Activated B cell treated with CpG ODN at 0.5 μM for 24 hours (primary cell): ENCODE results near the gene ALDH6A1. TPM values are rescaled to one million over a fixed set of nuclear protein-coding genes. Genes with fewer than 3 reads are reported as not detected.
A peak's percentile ranks its signal among the peaks of the same experiment; 100 is the strongest.

Source experiments
- ATAC-seq: fragments of 200-7000 bp; cut with Tn5 transposase; one replicate; pipeline ENCODE4 v1.10.0; 2021; ENCODE audit warnings: low read depth, mild to moderate bottlenecking, moderate library complexity
- CTCF ChIA-PET: fragments of 350-600 bp; sonication (Branson Sonifier 250); formaldehyde crosslinking; loops from one replicate; lab custom pipeline; 2021; ENCODE audit warnings: antibody characterized with exemption; lab: Charles Lee
- POLR2A ChIA-PET: fragments of 350-600 bp; sonication (Branson Sonifier 250); formaldehyde crosslinking; loops from one replicate; lab custom pipeline; 2021; ENCODE audit warnings: antibody characterized with exemption; lab: Charles Lee
- DNase-seq: peaks from one replicate; pipeline ENCODE4 v3.0.0; 2022
- H3K27ac Mint-ChIP-seq: one replicate; pipeline ENCODE4 v1.8.0; 2020; ENCODE audit warnings: mixed read lengths
- H3K27me3 Mint-ChIP-seq: one replicate; pipeline ENCODE4 v1.8.0; 2021; ENCODE audit warnings: mixed read lengths
- H3K36me3 Mint-ChIP-seq: one replicate; pipeline ENCODE4 v1.8.0; 2021; ENCODE audit warnings: low read depth, mixed read lengths
- H3K4me1 Mint-ChIP-seq: one replicate; pipeline ENCODE4 v1.8.0; 2021; ENCODE audit warnings: mixed read lengths
- H3K4me3 Mint-ChIP-seq: one replicate; pipeline ENCODE4 v1.8.0; 2020; ENCODE audit warnings: mild to moderate bottlenecking, mixed read lengths
- H3K9me3 Mint-ChIP-seq: one replicate; pipeline ENCODE4 v1.8.0; 2020; ENCODE audit warnings: mixed read lengths
- CTCF ChIP-seq: fragments of 200-600 bp; IDR thresholded peaks from one replicate; pipeline ENCODE4 v1.8.0; 2022; ENCODE audit warnings: antibody characterized with exemption, mild to moderate bottlenecking
- intact Hi-C: fragments of 100-400 bp; cut with micrococcal nuclease; formaldehyde crosslinking; loops from one replicate; pipeline ENCODE4 v1.15.1; 2024
- total RNA-seq: library from RNA; stranded (reverse); gene quantifications from 2 replicates; pipeline ENCODE4 v1.2.3, GENCODE V29; 2022

Gene ALDH6A1
- total RNA-seq, 1 donor from 2014 or later: 11.5 TPM

- DNase-seq: peak; percentile 82
- ChIA-PET POLR2A (interaction anchor here (0.7 to 1.8 kb wide), 4 partner anchors 15 to 295 kb away, joined by 3 to 4 read pairs (median 3); partner anchors contain the start of gene ZNF410), CTCF (no interaction called here)
- H3K4me1 Mint-ChIP-seq: peaks cover 14% of the 10 kb centered on the region
- no peak for TF ChIP-seq CTCF
- H3K36me3 Mint-ChIP-seq: peaks cover 5% of the 10 kb centered on the region
- intact Hi-C loops: loop anchor here (1.0 to 5.0 kb wide), 4 partner anchors 66 to 306 kb away; partner anchors contain the start of genes ALDH6A1, COQ6, FAM161B and LIN52
- H3K4me3 Mint-ChIP-seq: peak within 1 kb of the TSS; percentile 95
- ATAC-seq: peak; percentile 96
- H3K9me3 Mint-ChIP-seq: no peaks in the 10 kb centered on the region
- peak within 1 kb of the TSS; percentile 88 for H3K27ac Mint-ChIP-seq
- H3K27me3 Mint-ChIP-seq: no peaks in the 10 kb centered on the region
Observed at GRCh38 chr14:74018586-74019407, 65.5 kb downstream of the ALDH6A1 start, which contains the start of the genes BBOF1 and ENTPD5. Gene BBOF1, plus strand, starts transcription at chr14:74019349. Its CDS starts 130 bp downstream, at chr14:74019479. Gene ENTPD5, minus strand, starts transcription at chr14:74019288. Its CDS starts 31,186 bp downstream, at chr14:73988102.

- CTCF ChIA-PET: no interaction called here
Observed at GRCh38 chr14:74018174-74018585, 66.1 kb downstream of the ALDH6A1 start.

GRCh38 chr14:74015963-74016362, 68.3 kb downstream of the ALDH6A1 start:
- no peak for ATAC-seq
- Mint-ChIP-seq H3K27me3 (no peaks in the 10 kb centered on the region), H3K4me1 (peaks cover 14% of the 10 kb centered on the region), H3K27ac (no peak overlapping the region), H3K4me3 (no peak overlapping the region), H3K36me3 (peaks cover 16% of the 10 kb centered on the region), H3K9me3 (no peaks in the 10 kb centered on the region)
- CTCF ChIA-PET: no interaction called here
- intact Hi-C loops: loop anchor here (5.0 kb wide), 1 partner anchor 304 kb away; the partner anchor contains the start of gene PNMA1
- POLR2A ChIA-PET: no interaction called here
- no peak for DNase-seq
- no peak for TF ChIP-seq CTCF

More at GRCh38 chr14:74018174-74018585, 66.1 kb downstream of the ALDH6A1 start:
- Mint-ChIP-seq H3K9me3 (no peaks in the 10 kb centered on the region), H3K4me1 (peaks cover 14% of the 10 kb centered on the region), H3K27ac (peak overlapping the region; percentile 88), H3K4me3 (peak overlapping the region; percentile 95), H3K27me3 (no peaks in the 10 kb centered on the region), H3K36me3 (peaks cover 11% of the 10 kb centered on the region)
- POLR2A ChIA-PET: interaction anchor here (0.7 to 1.8 kb wide), 4 partner anchors 14 to 295 kb away, joined by 3 to 4 read pairs (median 3); partner anchors contain the start of gene ZNF410
- intact Hi-C loops: loop anchor here (2.0 to 5.0 kb wide), 2 partner anchors 131 to 306 kb away; partner anchors contain the start of genes PNMA1 and ZNF410
- no peak for ATAC-seq
- TF ChIP-seq CTCF: no peak
- no peak for DNase-seq

- POLR2A ChIA-PET: interaction anchor here (0.7 kb wide), 1 partner anchor 26 kb away, joined by 4 read pairs; no protein-coding TSS in a partner anchor
- no peak overlapping the region for H3K4me3 Mint-ChIP-seq
- no peak overlapping the region for H3K27ac Mint-ChIP-seq
- no peaks in the 10 kb centered on the region for H3K27me3 Mint-ChIP-seq
- H3K4me1 Mint-ChIP-seq: peaks cover 14% of the 10 kb centered on the region
- no peak for DNase-seq
- no peak for TF ChIP-seq CTCF
- peaks cover 16% of the 10 kb centered on the region for H3K36me3 Mint-ChIP-seq
- ATAC-seq: no peak
- H3K9me3 Mint-ChIP-seq: no peaks in the 10 kb centered on the region
- intact Hi-C loops: loop anchor here (5.0 kb wide), 1 partner anchor 303 kb away; the partner anchor contains the start of gene PNMA1
- CTCF ChIA-PET: no interaction called here
Observed at GRCh38 chr14:74015176-74015575, 69.1 kb downstream of the ALDH6A1 start.

GRCh38 chr14:74014299-74014698, 70.0 kb downstream of the ALDH6A1 start:
- Mint-ChIP-seq H3K4me3 (no peak overlapping the region), H3K4me1 (peaks cover 8% of the 10 kb centered on the region), H3K27ac (no peak overlapping the region), H3K27me3 (no peaks in the 10 kb centered on the region), H3K9me3 (no peaks in the 10 kb centered on the region), H3K36me3 (peaks cover 21% of the 10 kb centered on the region)
- no peak for TF ChIP-seq CTCF
- no peak for DNase-seq
- ChIA-PET CTCF (no interaction called here), POLR2A (interaction anchor here (0.7 kb wide), 1 partner anchor 27 kb away, joined by 4 read pairs; no protein-coding TSS in a partner anchor)
- intact Hi-C loops: no loop called here
- no peak for ATAC-seq
